Stimulated activated CD8-positive, alpha-beta memory T cell treated with anti-CD3 and anti-CD28 coated beads, Interleukin-4, amount 100 ng/mL, for 24 hours (primary cell): ENCODE measurements around the gene CLEC11A.

Experiments used
- DNase-seq: peaks from one replicate; pipeline ENCODE4 v3.0.0-alpha.2; 2020; ENCODE audit warnings: low read depth

CLEC11A gene

GRCh38 chr19:50703915-50704796 lies 19.0 kb upstream of the CLEC11A start:
- no peak for DNase-seq

GRCh38 chr19:50705422-50706019 lies 17.6 kb upstream of the CLEC11A start:
- no peak for DNase-seq

- no peak for DNase-seq
Measured at GRCh38 chr19:50706387-50706786, 16.8 kb upstream of the CLEC11A start.

GRCh38 chr19:50708179-50708879 lies 14.8 kb upstream of the CLEC11A start:
- no peak for DNase-seq

GRCh38 chr19:50710094-50710493 lies 13.1 kb upstream of the CLEC11A start:
- DNase-seq = no peak

GRCh38 chr19:50710612-50711011 lies 12.6 kb upstream of the CLEC11A start:
- no peak for DNase-seq

- no peak for DNase-seq
Measured at GRCh38 chr19:50711196-50711595, 12.0 kb upstream of the CLEC11A start.

GRCh38 chr19:50711805-50712204 lies 11.4 kb upstream of the CLEC11A start:
- no peak for DNase-seq

- no peak for DNase-seq
Measured at GRCh38 chr19:50712833-50713232, 10.3 kb upstream of the CLEC11A start.

GRCh38 chr19:50713556-50714236 lies 9.5 kb upstream of the CLEC11A start:
- DNase-seq = no peak

GRCh38 chr19:50716178-50717025 lies 6.8 kb upstream of the CLEC11A start:
- no peak for DNase-seq

- no peak for DNase-seq
Measured at GRCh38 chr19:50717026-50717723, 6.0 kb upstream of the CLEC11A start.

- DNase-seq = no peak
Measured at GRCh38 chr19:50717891-50718254, 5.3 kb upstream of the CLEC11A start.

GRCh38 chr19:50718255-50719118 lies 4.7 kb upstream of the CLEC11A start:
- DNase-seq = no peak

GRCh38 chr19:50719119-50719435 lies 4.1 kb upstream of the CLEC11A start:
- DNase-seq = no peak

GRCh38 chr19:50719566-50719965 lies 3.6 kb upstream of the CLEC11A start, which contains the start of gene SHANK1:
Gene SHANK1 (minus strand): TSS chr19:50719802. CDS start chr19:50716919, 2,883 bp downstream.
- no peak for DNase-seq

GRCh38 chr19:50720181-50720920 lies 2.8 kb upstream of the CLEC11A start:
- no peak for DNase-seq

GRCh38 chr19:50720921-50721381 lies 2.2 kb upstream of the CLEC11A start:
- no peak for DNase-seq
